Left lung (tissue), 10 donors: ENCODE results near the gene C20orf141. TPM values are rescaled to one million over a fixed set of nuclear protein-coding genes. Genes with fewer than 3 reads are reported as not detected.

ENCODE experiments used
- ATAC-seq: fragments of 200-7000 bp; cut with Tn5 transposase; one replicate; pipeline ENCODE4 v1.9.1; 2020; ENCODE audit warnings: moderate library complexity
- DNase-seq, 4 donors: peaks; one replicate each; pipeline ENCODE4 v3.0.0-alpha.2; 2013 to 2020
- H3K27ac ChIP-seq, 2 donors: fragments of 200-600 bp; sonication (generic) in 1 of 2; one replicate each; pipeline versions ENCODE4 v1.5.0 to v1.8.0; 2020 to 2021
- H3K27me3 ChIP-seq, 2 donors: fragments of 200-600 bp; sonication (generic) in 1 of 2; one replicate each; pipeline versions ENCODE4 v1.5.0 to v1.8.0; 2020 to 2021
- H3K36me3 ChIP-seq, 2 donors: fragments of 200-600 bp; sonication (generic) in 1 of 2; one replicate each; pipeline versions ENCODE4 v1.5.0 to v1.8.0; 2020 to 2021
- H3K4me1 ChIP-seq, 2 donors: fragments of 200-600 bp; one replicate each; pipeline ENCODE4 v1.8.0; 2021
- H3K4me3 ChIP-seq, 2 donors: fragments of 200-600 bp; sonication (generic) in 1 of 2; one replicate each; pipeline versions ENCODE4 v1.5.0 to v1.8.0; 2020 to 2021; ENCODE audit warnings: mild to moderate bottlenecking in 1 of 2
- H3K9me3 ChIP-seq, 2 donors: fragments of 200-600 bp; sonication (generic) in 1 of 2; one replicate each; pipeline versions ENCODE4 v1.5.0 to v1.8.0; 2020 to 2021
- CTCF ChIP-seq, 2 donors: fragments of 200-600 bp; sonication (generic) in 1 of 2; IDR thresholded peaks; one replicate each; pipeline versions ENCODE4 v1.5.0 to v1.8.0; 2021; ENCODE audit warnings: antibody characterized with exemption in 2 of 2
- intact Hi-C, 2 donors: fragments of 100-400 bp; cut with DNase I; formaldehyde crosslinking; loops; one replicate each; pipeline versions ENCODE4 v1.11.2 to v1.14.2; 2022
- polyA plus RNA-seq, 6 donors: library from polyadenylated mRNA; unstranded; fragments of 120-200 nt; gene quantifications; one replicate each; pipeline ENCODE4 v1.2.1, GENCODE V29; 2013; ENCODE audit not compliant: insufficient read length in 6 of 6
- total RNA-seq, 2 donors: library from RNA; stranded (reverse); fragmentation: NEBNext Ultra II Directional; extraction: Animal tissue kit (Norgen Biotek cat#: 25700); gene quantifications; one replicate each; pipeline ENCODE4 v1.2.1, GENCODE V29; 2021
- donor health status: DM: no; HTN: yes; CAD: no.
- donor health status: DM: no; HTN: no; CAD: no.

The C20orf141 gene
- total and polyA plus RNA-seq, 8 donors: not detected

- Histone ChIP-seq H3K9me3 (peaks cover 0 to 4% of the 10 kb centered on the region in 2 donors), H3K36me3 (no peaks in the 10 kb centered on the region), H3K27ac (no peak overlapping the region), H3K4me1 (peaks cover 0 to 10% of the 10 kb centered on the region in 2 donors), H3K27me3 (peaks cover 9 to 37% of the 10 kb centered on the region in 2 donors), H3K4me3 (no peak overlapping the region)
- intact Hi-C loops: no loop called here
- DNase-seq (no peak), ATAC-seq (no peak)
- no peak for TF ChIP-seq CTCF (IDR thresholded peaks at IDR 0.05)
These were observed 2.0 kb downstream of the C20orf141 start for GRCh38 chr20:2816583-2817340.

GRCh38 chr20:2817341-2817726 lies 2.5 kb downstream of the C20orf141 start:
- no peak for ATAC-seq
- intact Hi-C loops: no loop called here
- Histone ChIP-seq H3K27me3 (peaks cover 9 to 37% of the 10 kb centered on the region in 2 donors), H3K36me3 (no peaks in the 10 kb centered on the region), H3K27ac (no peak overlapping the region), H3K4me1 (peaks cover 0 to 12% of the 10 kb centered on the region in 2 donors), H3K9me3 (no peaks in the 10 kb centered on the region), H3K4me3 (no peak overlapping the region)
- DNase-seq: no peak
- TF ChIP-seq CTCF (IDR thresholded peaks at IDR 0.05): no peak

- Histone ChIP-seq H3K4me1 (peaks cover 0 to 12% of the 10 kb centered on the region in 2 donors), H3K27me3 (peaks cover 9 to 37% of the 10 kb centered on the region in 2 donors), H3K27ac (no peak overlapping the region), H3K9me3 (no peaks in the 10 kb centered on the region), H3K4me3 (no peak overlapping the region), H3K36me3 (no peaks in the 10 kb centered on the region)
- no peak for ATAC-seq
- no peak for TF ChIP-seq CTCF (IDR thresholded peaks at IDR 0.05)
- intact Hi-C loops: no loop called here
- no peak for DNase-seq
These were observed 3.3 kb downstream of the C20orf141 start for GRCh38 chr20:2817891-2818595.

- Histone ChIP-seq H3K4me3 (no peak overlapping the region), H3K27ac (no peak overlapping the region), H3K9me3 (no peaks in the 10 kb centered on the region), H3K36me3 (no peaks in the 10 kb centered on the region), H3K27me3 (peaks cover 9 to 37% of the 10 kb centered on the region in 2 donors), H3K4me1 (peaks cover 0 to 12% of the 10 kb centered on the region in 2 donors)
- intact Hi-C loops: no loop called here
- TF ChIP-seq CTCF (IDR thresholded peaks at IDR 0.05): no peak
- peak; percentile 39 for ATAC-seq
- DNase-seq: no peak
These were observed 5.5 kb downstream of the C20orf141 start for GRCh38 chr20:2820084-2820895.
